Psoas muscle (tissue), 8 donors: Measurements from ENCODE around the gene SMYD3. TPM values are rescaled to one million over a fixed set of nuclear protein-coding genes. Genes with fewer than 3 reads are reported as not detected.

Experiments used
- ATAC-seq, 4 donors: fragments of 200-7000 bp; cut with Tn5 transposase; one replicate each; pipeline ENCODE4 v1.9.1; 2020; ENCODE audit warnings: moderate library complexity in 3 of 4, mild to moderate bottlenecking in 2 of 4
- DNase-seq, 2 donors: peaks; one replicate each; pipeline ENCODE4 v3.0.0-alpha.2; 2020
- H3K27ac ChIP-seq: fragments of 200-600 bp; one replicate; pipeline ENCODE4 v1.8.0; 2022
- H3K27me3 ChIP-seq, 3 donors: fragments of 200-600 bp in 1 of 3; one replicate each; pipeline versions ENCODE4 v1.6.1 to v1.8.0; 2013 to 2022; ENCODE audit warnings: low read length in 2 of 3, mild to moderate bottlenecking in 2 of 3, moderate library complexity in 1 of 3; ENCODE audit not compliant: insufficient read depth in 3 of 3
- H3K36me3 ChIP-seq, 2 donors: fragments of 200-600 bp in 1 of 2; one replicate each; pipeline versions ENCODE4 v1.6.1 to v1.8.0; 2013 to 2022; ENCODE audit warnings: low read depth in 1 of 2, mild to moderate bottlenecking in 1 of 2, moderate library complexity in 1 of 2; ENCODE audit not compliant: insufficient read depth in 1 of 2
- H3K4me1 ChIP-seq: fragments of 200-600 bp; one replicate; pipeline ENCODE4 v1.8.0; 2022
- H3K4me3 ChIP-seq: fragments of 200-600 bp; one replicate; pipeline ENCODE4 v1.8.0; 2022; ENCODE audit warnings: mild to moderate bottlenecking
- H3K9me3 ChIP-seq: fragments of 200-600 bp; one replicate; pipeline ENCODE4 v1.8.0; 2022
- CTCF ChIP-seq: fragments of 200-600 bp; IDR thresholded peaks from one replicate; pipeline ENCODE4 v1.8.0; 2022; ENCODE audit warnings: antibody characterized with exemption
- WGBS, 3 donors: extraction: QIAGEN DNeasy Blood & Tissue Kit; methylation state at CpG; one replicate each; pipeline versions ENCODE4 v1.1.6 to v1.1.7; 2013; 5-methylcytosine and 5-hydroxymethylcytosine counted together
- intact Hi-C, 2 donors: fragments of 100-400 bp; cut with DNase I; formaldehyde crosslinking; loops; one replicate each; pipeline versions ENCODE4 v1.11.0 to v1.14.2; 2022
- polyA plus RNA-seq, 3 donors: library from polyadenylated mRNA; stranded (reverse); fragments of 200-250 nt; gene quantifications; one replicate each; pipeline ENCODE4 v1.2.3, GENCODE V29; 2013
- total RNA-seq, 4 donors: library from RNA; stranded (reverse); fragmentation: NEBNext Ultra II Directional in 2 of 4; extraction: Animal tissue kit (Norgen Biotek cat#: 25700) in 2 of 4; gene quantifications; one replicate each; pipeline versions ENCODE4 v1.2.1 to v1.2.4, GENCODE V29; 2021 to 2023
- donor health status: healthy with polysubstance abuse.
- donor health status: DM: no; HTN: no; CAD: no; lungs with moderate emphysema.
- donor health status: Bipolar disorder and iron deficiency.
- donor health status: healthy.
- donor health status: DM: yes; HTN: yes; CAD: no.
- donor health status: DM: no; HTN: no; CAD: no.
- donor health status: DM: no; HTN: no; CAD: no.
- donor health status: DM: yes; HTN: yes; CAD: no.

The SMYD3 gene
- total and polyA plus RNA-seq, 7 donors: 2.9 to 6.4 (median 4.9) TPM

- H3K9me3 ChIP-seq: no peaks in the 10 kb centered on the region
- no peak overlapping the region for H3K4me3 ChIP-seq
- H3K36me3 ChIP-seq: no peaks in the 10 kb centered on the region
- no peak for DNase-seq
- TF ChIP-seq CTCF: no peak
- no peak for ATAC-seq
- intact Hi-C loops: no loop called here
- no peaks in the 10 kb centered on the region for H3K27me3 ChIP-seq
- H3K4me1 ChIP-seq: no peaks in the 10 kb centered on the region
- H3K27ac ChIP-seq: no peak overlapping the region
- 90 to 95% (median 94%) methylated on average over 1 of the region's 1 CpG for WGBS, 3 donors
These were observed 372.3 kb downstream of the SMYD3 start for GRCh38 chr1:246134789-246135188.

- 69 to 90% (median 82%) methylated on average over 1 of the region's 1 CpG for WGBS, 3 donors
- intact Hi-C loops: no loop called here
- DNase-seq (no peak), ATAC-seq (no peak)
- Histone ChIP-seq H3K4me1 (no peaks in the 10 kb centered on the region), H3K36me3 (no peaks in the 10 kb centered on the region), H3K27me3 (no peaks in the 10 kb centered on the region), H3K9me3 (no peaks in the 10 kb centered on the region), H3K27ac (no peak overlapping the region), H3K4me3 (no peak overlapping the region)
- no peak for TF ChIP-seq CTCF
These were observed 376.0 kb downstream of the SMYD3 start for GRCh38 chr1:246131095-246131494.

GRCh38 chr1:246128494-246129069 is 378.5 kb downstream of the SMYD3 start:
- 97 to 98% (median 98%) methylated on average over 9 of the region's 9 CpGs for WGBS, 3 donors

GRCh38 chr1:246126580-246126979 is 380.5 kb downstream of the SMYD3 start:
- TF ChIP-seq CTCF: no peak
- no peaks in the 10 kb centered on the region for H3K36me3 ChIP-seq
- no peak overlapping the region for H3K27ac ChIP-seq
- H3K27me3 ChIP-seq: no peaks in the 10 kb centered on the region
- H3K9me3 ChIP-seq: no peaks in the 10 kb centered on the region
- DNase-seq (no peak), ATAC-seq (no peak)
- no peak overlapping the region for H3K4me3 ChIP-seq
- no peaks in the 10 kb centered on the region for H3K4me1 ChIP-seq
- intact Hi-C loops: no loop called here

More at GRCh38 chr1:246128494-246129069, 378.5 kb downstream of the SMYD3 start:
- intact Hi-C loops: no loop called here
- Histone ChIP-seq H3K4me1 (no peaks in the 10 kb centered on the region), H3K27ac (no peak overlapping the region), H3K36me3 (no peaks in the 10 kb centered on the region), H3K9me3 (no peaks in the 10 kb centered on the region), H3K4me3 (no peak overlapping the region), H3K27me3 (no peaks in the 10 kb centered on the region)
- DNase-seq (no peak), ATAC-seq (no peak)
- no peak for TF ChIP-seq CTCF

- no peak for DNase-seq
- intact Hi-C loops: loop anchor here in 1 of 2 donors (5.0 kb wide), 1 partner anchor 970 kb away; the partner anchor contains the start of gene KIF26B
- H3K9me3 ChIP-seq: no peaks in the 10 kb centered on the region
- H3K27ac ChIP-seq: no peak overlapping the region
- no peaks in the 10 kb centered on the region for H3K36me3 ChIP-seq
- H3K27me3 ChIP-seq: no peaks in the 10 kb centered on the region
- no peaks in the 10 kb centered on the region for H3K4me1 ChIP-seq
- no peak overlapping the region for H3K4me3 ChIP-seq
- no peak for TF ChIP-seq CTCF
- no peak for ATAC-seq
- 86 to 89% (median 87%) methylated on average over 3 of the region's 3 CpGs for WGBS, 3 donors
These were observed 385.0 kb downstream of the SMYD3 start for GRCh38 chr1:246122071-246122470.
